Tibial artery (tissue), 4 donors: ENCODE data around the gene ADCY9.
A peak's percentile ranks its signal among the peaks of the same experiment; 100 is the strongest.

Experiments used
- DNase-seq, 2 donors: peaks; one replicate each; pipeline ENCODE4 v3.0.0-alpha.2; 2019
- H3K27ac ChIP-seq, 2 donors: fragments of 200-600 bp; sonication (generic) in 1 of 2; 1 replicate in 1 of 2; 2 replicates in 1 of 2; pipeline ENCODE4 v1.5.1; 2018 to 2019; ENCODE audit warnings: mild to moderate bottlenecking in 1 of 2
- H3K27me3 ChIP-seq, 2 donors: fragments of 200-600 bp; sonication (generic) in 1 of 2; one replicate each; pipeline versions ENCODE4 v1.5.1 to v1.6.0; 2016 to 2019
- H3K36me3 ChIP-seq, 3 donors: fragments of 200-600 bp; sonication (generic) in 2 of 3; one replicate each; pipeline ENCODE4 v1.5.1; 2016 to 2019; ENCODE audit warnings: mild to moderate bottlenecking in 2 of 3
- H3K4me1 ChIP-seq, 4 donors: fragments of 200-600 bp; sonication (generic) in 2 of 4; 1 replicate in 3 of 4; 2 replicates in 1 of 4; pipeline ENCODE4 v1.5.1; 2016 to 2019
- H3K4me3 ChIP-seq, 2 donors: fragments of 200-600 bp; sonication (generic) in 1 of 2; 1 replicate in 1 of 2; 2 replicates in 1 of 2; pipeline ENCODE4 v1.5.1; 2018 to 2019; ENCODE audit warnings: mild to moderate bottlenecking in 2 of 2
- H3K9me3 ChIP-seq, 3 donors: fragments of 200-600 bp; sonication (generic) in 1 of 3; one replicate each; pipeline ENCODE4 v1.5.1; 2016 to 2019
- CTCF ChIP-seq, 2 experiments: fragments of 200-600 bp in 1 of 2; fragments of 450-650 bp in 1 of 2; IDR thresholded peaks; one replicate each; pipeline ENCODE4 v1.5.1; 2017 to 2019; ENCODE audit warnings: antibody characterized with exemption in 2 of 2, mild to moderate bottlenecking in 1 of 2, moderate library complexity in 1 of 2
- intact Hi-C: fragments of 100-400 bp; cut with DNase I; formaldehyde crosslinking; loops from one replicate; pipeline ENCODE4 v1.15.0; 2023; ENCODE audit warnings: low total_unique reads

The ADCY9 gene

GRCh38 chr16:4124535-4125294, 8.5 kb upstream of the ADCY9 start:
- Histone ChIP-seq H3K4me1 (peaks cover 0 to 5% (median 0%) of the 10 kb centered on the region in 4 donors), H3K9me3 (no peaks in the 10 kb centered on the region), H3K27ac (no peak overlapping the region), H3K4me3 (no peak overlapping the region), H3K27me3 (no peaks in the 10 kb centered on the region), H3K36me3 (no peaks in the 10 kb centered on the region)
- no peak for TF ChIP-seq CTCF (IDR thresholded peaks at IDR 0.05)
- intact Hi-C loops = no loop called here
- DNase-seq = no peak

- Histone ChIP-seq H3K4me3 (no peak overlapping the region), H3K9me3 (no peaks in the 10 kb centered on the region), H3K27me3 (no peaks in the 10 kb centered on the region), H3K4me1 (peaks cover 0 to 5% (median 0%) of the 10 kb centered on the region in 4 donors), H3K36me3 (no peaks in the 10 kb centered on the region), H3K27ac (no peak overlapping the region)
- DNase-seq = no peak
- no peak for TF ChIP-seq CTCF (IDR thresholded peaks at IDR 0.05)
- intact Hi-C loops = no loop called here
These were observed 7.5 kb upstream of the ADCY9 start for GRCh38 chr16:4123616-4124300.

- Histone ChIP-seq H3K4me3 (no peak overlapping the region), H3K27ac (no peak overlapping the region), H3K36me3 (no peaks in the 10 kb centered on the region), H3K9me3 (no peaks in the 10 kb centered on the region), H3K4me1 (peaks cover 0 to 8% (median 7%) of the 10 kb centered on the region in 4 donors), H3K27me3 (no peaks in the 10 kb centered on the region)
- intact Hi-C loops = no loop called here
- no peak for DNase-seq
- TF ChIP-seq CTCF (IDR thresholded peaks at IDR 0.05) = no peak
These were observed 3.9 kb upstream of the ADCY9 start for GRCh38 chr16:4120176-4120575.

- Histone ChIP-seq H3K4me1 (peaks cover 0 to 32% (median 25%) of the 10 kb centered on the region in 4 donors), H3K27ac (peak overlapping the region; percentile 88 to 89), H3K4me3 (peak overlapping the region; percentile 68 to 72), H3K36me3 (no peaks in the 10 kb centered on the region), H3K9me3 (no peaks in the 10 kb centered on the region), H3K27me3 (no peaks in the 10 kb centered on the region)
- intact Hi-C loops = loop anchor here (5.0 to 10.0 kb wide), 4 partner anchors 65 to 135 kb away; no protein-coding TSS in a partner anchor
- no peak for DNase-seq
- no peak for TF ChIP-seq CTCF (IDR thresholded peaks at IDR 0.05)
These were observed 972 bp upstream of the ADCY9 start for GRCh38 chr16:4117250-4117578.

- H3K4me3 ChIP-seq = peak overlapping the region; percentile 68 to 72
- intact Hi-C loops = loop anchor here (5.0 to 10.0 kb wide), 4 partner anchors 66 to 136 kb away; no protein-coding TSS in a partner anchor
- no peak for TF ChIP-seq CTCF (IDR thresholded peaks at IDR 0.05)
- peak overlapping the region; percentile 70 to 78 for H3K27ac ChIP-seq
- no peaks in the 10 kb centered on the region for H3K9me3 ChIP-seq
- no peaks in the 10 kb centered on the region for H3K27me3 ChIP-seq
- H3K4me1 ChIP-seq = peaks cover 0 to 40% (median 28%) of the 10 kb centered on the region in 4 donors
- no peak for DNase-seq
- no peaks in the 10 kb centered on the region for H3K36me3 ChIP-seq
These were observed 308 bp downstream of the ADCY9 start for GRCh38 chr16:4115949-4116318.
